Spleen (tissue), 7 donors: ENCODE results near the gene SYT3.

ENCODE experiments used
- CTCF ChIP-seq, 11 experiments: fragments of 200-600 bp in 7 of 11; fragments of 450-650 bp in 4 of 11; sonication (generic) in 4 of 11; IDR thresholded peaks in 8 of 11; conservative IDR thresholded peaks in 3 of 11; 1 replicate in 7 of 11; 2 replicates in 4 of 11; pipeline versions ENCODE4 v1.4.0 to v1.8.0; 2016 to 2021; ENCODE audit warnings: antibody characterized with exemption in 11 of 11, inconsistent platforms in 4 of 11, mild to moderate bottlenecking in 1 of 11
- POLR2A ChIP-seq, 3 donors: fragments of 450-650 bp; IDR thresholded peaks; one replicate each; pipeline ENCODE4 v1.5.1; 2017; ENCODE audit warnings: antibody characterized with exemption in 3 of 3, mild to moderate bottlenecking in 1 of 3
- donor health status: DM: no; HTN: no; CAD: no; lungs with moderate emphysema.
- donor health status: DM: no; HTN: no; CAD: no.
- donor health status: DM: no; HTN: no; CAD: no.

DNA sequence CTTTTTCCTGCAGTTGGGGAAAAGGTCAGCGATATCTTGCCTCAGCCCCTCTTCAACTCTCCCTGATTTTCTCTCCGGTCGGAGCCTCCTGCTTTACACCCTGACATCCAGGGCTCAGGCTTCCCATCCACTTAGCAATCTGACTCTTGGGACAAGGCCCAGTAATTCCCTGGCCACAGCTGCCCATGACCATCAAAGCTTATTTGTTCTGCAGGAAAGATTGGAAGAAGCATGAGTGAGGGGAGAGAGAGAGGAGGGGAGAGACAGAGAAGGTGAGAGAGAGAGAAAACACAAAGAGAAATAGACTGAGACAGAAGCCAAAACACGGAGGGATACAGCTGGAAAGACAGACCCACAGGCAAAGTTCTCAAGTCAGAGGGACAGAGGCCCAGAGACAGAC lies 13.7 kb downstream of the SYT3 start:
- no peak for TF ChIP-seq CTCF (IDR thresholded peaks at IDR 0.05 in 8 of 11, conservative IDR thresholded peaks at IDR 0.05 in 3 of 11)
- TF ChIP-seq POLR2A (IDR thresholded peaks at IDR 0.05): no peak
